Mesendoderm (in vitro differentiated cells): ENCODE measurements around the gene TOMM7.
A peak's percentile ranks its signal among the peaks of the same experiment; 100 is the strongest.

Experiments used
- DNase-seq: peaks from one replicate; pipeline ENCODE4 v3.0.0; 2013
- H2AK5ac ChIP-seq: 2 replicates; pipeline ENCODE4 v1.6.1; 2013; ENCODE audit warnings: low read length, inconsistent platforms
- H2BK120ac ChIP-seq: 2 replicates; pipeline ENCODE4 v1.6.1; 2013; ENCODE audit warnings: low read depth, mild to moderate bottlenecking, low read length, moderate library complexity, mixed read lengths
- H2BK15ac ChIP-seq: replicated peaks from 2 replicates; pipeline ENCODE4 v1.6.1; 2013; ENCODE audit warnings: low read depth, mild to moderate bottlenecking, moderate library complexity
- H2BK5ac ChIP-seq: 2 replicates; pipeline ENCODE4 v1.6.1; 2013; ENCODE audit warnings: low read length, inconsistent platforms
- H3K18ac ChIP-seq: 2 replicates; pipeline ENCODE4 v1.6.1; 2013; ENCODE audit warnings: mild to moderate bottlenecking, low read length, mixed read lengths
- H3K23ac ChIP-seq: one replicate; pipeline ENCODE4 v1.6.1; 2013; ENCODE audit warnings: low read length
- H3K27ac ChIP-seq: 2 replicates; pipeline ENCODE4 v1.5.1; 2013; ENCODE audit warnings: low read depth, mild to moderate bottlenecking, inconsistent platforms, low read length, moderate library complexity
- H3K27me3 ChIP-seq: 2 replicates; pipeline ENCODE4 v1.6.1; 2013; ENCODE audit warnings: low read length, control low read depth, mild to moderate bottlenecking, inconsistent platforms; ENCODE audit not compliant: insufficient read depth, poor library complexity
- H3K36me3 ChIP-seq: 2 replicates; pipeline ENCODE4 v1.6.1; 2013; ENCODE audit warnings: low read length, inconsistent platforms; ENCODE audit not compliant: control insufficient read depth, insufficient read depth
- H3K4ac ChIP-seq: one replicate; pipeline ENCODE4 v1.6.1; 2013; ENCODE audit warnings: low read depth, mild to moderate bottlenecking, low read length, moderate library complexity
- H3K4me1 ChIP-seq: 2 replicates; pipeline ENCODE4 v1.6.1; 2013; ENCODE audit warnings: low read depth, low read length, inconsistent platforms; ENCODE audit not compliant: control insufficient read depth
- H3K4me2 ChIP-seq: 2 replicates; pipeline ENCODE4 v1.6.1; 2013; ENCODE audit warnings: low read length
- H3K4me3 ChIP-seq: 2 replicates; pipeline ENCODE4 v1.5.1; 2013; ENCODE audit warnings: mild to moderate bottlenecking, low read length
- H3K56ac ChIP-seq: one replicate; pipeline ENCODE4 v1.6.1; 2013; ENCODE audit warnings: low read length
- H3K79me1 ChIP-seq: 2 replicates; pipeline ENCODE4 v1.6.1; 2013; ENCODE audit warnings: low read length, inconsistent platforms
- H3K79me2 ChIP-seq: 2 replicates; pipeline ENCODE4 v1.6.1; 2013; ENCODE audit warnings: mild to moderate bottlenecking, low read length; ENCODE audit not compliant: control insufficient read depth, insufficient read depth
- H3K9ac ChIP-seq: 2 replicates; pipeline ENCODE4 v1.6.1; 2013; ENCODE audit warnings: low read length, inconsistent platforms
- H4K5ac ChIP-seq: one replicate; pipeline ENCODE4 v1.6.1; 2013; ENCODE audit warnings: low read length
- H4K8ac ChIP-seq: one replicate; pipeline ENCODE4 v1.6.1; 2013; ENCODE audit warnings: low read depth, mild to moderate bottlenecking, control low read depth, low read length, moderate library complexity
- WGBS: extraction: QIAGEN DNeasy Blood & Tissue Kit; methylation state at CpG from one replicate; pipeline ENCODE4 v1.1.7; 2013; ENCODE audit warnings: low lambda C conversion rate, missing lambda C conversion rate; ENCODE audit not compliant: insufficient coverage; ENCODE audit errors: extremely low coverage; 5-methylcytosine and 5-hydroxymethylcytosine counted together

The TOMM7 gene

DNA sequence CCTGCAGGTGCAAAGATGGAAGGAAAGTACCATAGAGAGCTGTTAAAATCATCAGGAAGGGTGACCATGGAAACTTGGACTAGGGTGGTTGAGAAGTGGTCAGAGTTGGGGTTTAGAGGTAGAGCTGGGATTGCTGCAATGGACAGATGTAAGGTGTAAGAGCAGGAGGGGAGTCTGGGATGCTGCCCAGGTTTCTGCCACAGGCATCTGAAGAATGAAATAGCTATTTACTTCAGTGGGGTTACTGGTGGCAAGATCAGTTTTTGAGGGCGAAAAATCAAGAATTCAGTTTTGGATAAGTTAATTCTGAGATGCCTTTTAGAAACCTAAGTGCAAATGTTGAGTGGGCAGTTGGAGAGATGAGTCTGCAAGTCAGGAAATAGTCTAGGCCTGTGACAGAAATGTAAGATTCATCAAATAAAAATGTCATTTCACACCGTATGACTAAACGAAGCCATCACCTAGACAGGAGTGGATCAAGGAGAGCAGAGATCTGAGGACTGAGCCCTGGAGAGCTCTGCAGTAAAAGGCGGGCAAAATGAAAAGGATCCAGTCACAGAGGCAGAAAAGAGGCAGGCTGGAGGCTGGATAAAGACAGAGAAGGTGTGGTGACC lies 22.7 kb upstream of the TOMM7 start:
- no peak overlapping the region for H3K4ac ChIP-seq

DNA sequence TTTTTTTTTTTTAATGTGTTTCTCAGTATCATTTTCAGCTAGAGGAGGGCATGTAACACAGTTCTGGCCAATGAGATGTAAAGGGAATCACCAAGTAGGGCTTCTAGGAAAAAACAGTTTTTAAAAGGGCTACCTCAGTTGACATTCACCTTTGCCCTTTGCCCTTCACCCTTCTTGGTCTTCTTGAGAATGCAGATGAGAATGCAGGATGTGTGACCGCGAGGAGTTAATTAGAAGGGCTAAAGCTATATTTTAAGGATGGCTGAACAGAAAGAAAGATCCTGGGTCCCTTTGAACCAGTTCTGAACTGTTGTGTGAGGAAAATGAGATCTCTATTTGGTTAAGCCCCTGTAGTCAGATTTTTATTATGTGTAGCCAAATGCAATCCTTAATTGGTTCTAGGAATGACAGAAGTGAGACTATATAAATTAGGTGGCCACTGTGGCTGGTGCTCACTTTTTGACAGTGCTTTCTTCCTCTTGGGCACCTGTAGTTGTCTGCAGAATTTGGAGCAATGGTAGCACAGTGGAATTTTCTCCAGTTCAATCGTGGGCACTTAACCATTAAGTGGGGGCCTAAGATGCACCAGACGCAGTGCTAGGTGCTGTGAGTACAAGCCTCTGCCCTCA lies 21.1 kb upstream of the TOMM7 start:
- WGBS: no CpG with 5 or more reads among the region's 4 CpGs
- H3K56ac ChIP-seq: no peak overlapping the region
- no peak overlapping the region for H4K5ac ChIP-seq
- H4K8ac ChIP-seq: no peak overlapping the region
- no peak overlapping the region for H2BK15ac ChIP-seq
- no peaks in the 10 kb centered on the region for H3K79me1 ChIP-seq
- H3K4me1 ChIP-seq: peaks cover 6% of the 10 kb centered on the region
- no peaks in the 10 kb centered on the region for H3K79me2 ChIP-seq
- H3K4me3 ChIP-seq: no peak overlapping the region
- H3K18ac ChIP-seq: no peak overlapping the region
- no peak overlapping the region for H3K23ac ChIP-seq
- H2BK120ac ChIP-seq: no peak overlapping the region
- no peak overlapping the region for H2BK5ac ChIP-seq
- no peaks in the 10 kb centered on the region for H3K36me3 ChIP-seq
- no peak for DNase-seq
- no peak overlapping the region for H3K4ac ChIP-seq
- no peak overlapping the region for H3K9ac ChIP-seq
- H3K27ac ChIP-seq: no peak overlapping the region
- no peak overlapping the region for H2AK5ac ChIP-seq
- H3K4me2 ChIP-seq: no peak overlapping the region
- H3K27me3 ChIP-seq: no peaks in the 10 kb centered on the region

More for the DNA sequence above, 22.7 kb upstream of the TOMM7 start:
- no peak overlapping the region for H3K4me3 ChIP-seq
- no peak overlapping the region for H3K9ac ChIP-seq
- no peak overlapping the region for H4K8ac ChIP-seq
- H3K79me2 ChIP-seq: no peaks in the 10 kb centered on the region
- no peak overlapping the region for H2BK15ac ChIP-seq
- no peaks in the 10 kb centered on the region for H3K36me3 ChIP-seq
- WGBS: no CpG with 5 or more reads among the region's 4 CpGs
- no peak overlapping the region for H2BK120ac ChIP-seq
- H3K4me2 ChIP-seq: no peak overlapping the region
- no peak overlapping the region for H2BK5ac ChIP-seq
- DNase-seq: no peak
- no peak overlapping the region for H3K18ac ChIP-seq
- H3K23ac ChIP-seq: no peak overlapping the region
- H3K4me1 ChIP-seq: peaks cover 6% of the 10 kb centered on the region
- H3K79me1 ChIP-seq: no peaks in the 10 kb centered on the region
- no peaks in the 10 kb centered on the region for H3K27me3 ChIP-seq
- H4K5ac ChIP-seq: no peak overlapping the region
- no peak overlapping the region for H3K27ac ChIP-seq
- no peak overlapping the region for H2AK5ac ChIP-seq
- H3K56ac ChIP-seq: no peak overlapping the region

DNA sequence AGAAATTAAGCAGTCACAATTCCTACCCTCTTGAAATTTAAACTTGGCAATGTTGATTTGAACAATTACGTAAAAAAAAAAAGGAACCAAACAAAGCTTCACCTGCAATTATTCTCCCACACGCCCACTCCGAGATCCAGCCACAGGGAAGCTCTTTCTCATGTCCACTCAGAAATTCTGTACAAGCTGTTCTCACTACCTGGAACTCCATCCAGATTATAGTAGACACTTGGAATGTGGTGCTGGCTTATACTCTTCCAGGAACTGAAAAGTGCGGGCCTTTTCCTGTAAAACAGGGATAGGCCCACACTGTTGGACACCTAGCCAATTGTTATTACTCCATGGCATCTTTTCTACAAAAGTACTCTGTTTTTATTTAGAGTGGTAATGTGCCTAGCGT lies 20.3 kb upstream of the TOMM7 start:
- Histone ChIP-seq H3K36me3 (no peaks in the 10 kb centered on the region), H3K79me1 (no peaks in the 10 kb centered on the region), H3K4me1 (peaks cover 6% of the 10 kb centered on the region), H3K79me2 (no peaks in the 10 kb centered on the region), H3K9ac (no peak overlapping the region), H2BK15ac (peak overlapping the region; percentile 80), H2AK5ac (peak overlapping the region; percentile 31), H2BK120ac (no peak overlapping the region), H3K56ac (peak overlapping the region; percentile 10), H3K4me2 (no peak overlapping the region), H3K23ac (no peak overlapping the region), H3K27me3 (no peaks in the 10 kb centered on the region), H4K8ac (no peak overlapping the region), H3K4ac (no peak overlapping the region), H2BK5ac (no peak overlapping the region), H4K5ac (no peak overlapping the region), H3K18ac (peak overlapping the region; percentile 32), H3K27ac (no peak overlapping the region), H3K4me3 (no peak overlapping the region)
- no CpG with 5 or more reads among the region's 5 CpGs for WGBS
- DNase-seq: no peak

DNA sequence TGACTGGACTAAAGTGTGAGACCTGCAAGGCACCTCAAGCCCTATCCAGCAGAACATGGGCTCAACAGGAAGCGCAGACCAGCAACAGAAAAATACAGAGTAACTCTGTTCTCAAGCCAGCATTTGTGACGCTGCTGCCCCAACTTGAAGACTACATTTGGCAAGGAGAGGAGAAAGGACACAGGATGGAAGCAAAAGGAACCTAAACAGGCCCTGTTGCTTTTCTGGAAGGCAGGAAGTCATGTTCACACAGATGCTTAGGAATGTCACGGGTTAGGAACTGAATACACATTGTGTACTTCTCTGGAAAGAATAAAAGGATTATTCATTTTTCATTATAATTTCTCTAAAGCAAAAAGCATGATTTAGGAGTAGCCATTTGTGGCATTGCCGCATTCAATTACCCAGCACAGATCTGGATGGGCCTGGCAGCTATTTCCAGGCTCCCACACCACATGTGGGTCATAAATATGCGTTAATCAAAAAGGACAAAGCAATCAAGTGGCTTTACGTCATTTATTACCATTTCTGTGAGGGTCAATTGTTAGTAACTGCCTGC lies 19.8 kb upstream of the TOMM7 start:
- Histone ChIP-seq H4K5ac (no peak overlapping the region), H3K4me3 (no peak overlapping the region), H3K79me2 (no peaks in the 10 kb centered on the region), H2BK15ac (peak overlapping the region; percentile 39), H2BK120ac (no peak overlapping the region), H3K79me1 (no peaks in the 10 kb centered on the region), H2BK5ac (peak overlapping the region; percentile 14), H3K36me3 (no peaks in the 10 kb centered on the region), H3K18ac (peak overlapping the region; percentile 52), H3K4ac (peak overlapping the region; percentile 79), H3K4me2 (no peak overlapping the region), H3K4me1 (peaks cover 6% of the 10 kb centered on the region), H3K9ac (peak overlapping the region; percentile 10), H4K8ac (no peak overlapping the region), H3K27me3 (no peaks in the 10 kb centered on the region), H3K56ac (peak overlapping the region; percentile 39), H2AK5ac (no peak overlapping the region), H3K23ac (no peak overlapping the region), H3K27ac (peak overlapping the region; percentile 33)
- no CpG with 5 or more reads among the region's 6 CpGs for WGBS
- DNase-seq: peak; percentile 78

DNA sequence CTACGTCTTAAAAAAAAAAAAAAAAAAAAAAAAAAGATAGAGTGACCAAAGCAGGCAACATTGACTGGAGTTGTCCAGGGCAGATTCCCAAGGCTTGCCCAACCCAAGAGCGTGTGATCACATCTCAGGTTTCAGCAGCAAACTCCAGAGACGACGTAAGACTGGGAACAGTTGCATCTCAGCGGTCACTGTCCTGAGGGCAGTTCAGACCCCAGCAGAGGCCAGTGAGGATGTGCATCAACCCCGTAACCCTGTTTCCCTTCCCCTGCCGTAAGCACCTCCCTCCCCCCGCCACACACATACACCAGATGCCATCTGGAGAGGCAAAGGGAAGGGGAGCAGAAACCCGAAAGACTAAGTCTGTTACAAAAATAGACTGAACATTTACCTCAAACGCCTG lies 19.3 kb upstream of the TOMM7 start:
- peak overlapping the region; percentile 18 for H3K9ac ChIP-seq
- peak overlapping the region; percentile 14 for H2BK5ac ChIP-seq
- no CpG with 5 or more reads among the region's 10 CpGs for WGBS
- H3K56ac ChIP-seq: peak overlapping the region; percentile 39
- H3K18ac ChIP-seq: peak overlapping the region; percentile 52
- H3K4me1 ChIP-seq: peaks cover 6% of the 10 kb centered on the region
- peak overlapping the region; percentile 79 for H3K4ac ChIP-seq
- H2AK5ac ChIP-seq: no peak overlapping the region
- DNase-seq: peak; percentile 59
- H3K36me3 ChIP-seq: no peaks in the 10 kb centered on the region
- H3K27ac ChIP-seq: peak overlapping the region; percentile 33
- no peak overlapping the region for H4K8ac ChIP-seq
- no peak overlapping the region for H3K4me3 ChIP-seq
- no peaks in the 10 kb centered on the region for H3K79me1 ChIP-seq
- H2BK15ac ChIP-seq: peak overlapping the region; percentile 39
- H3K27me3 ChIP-seq: no peaks in the 10 kb centered on the region
- H3K23ac ChIP-seq: no peak overlapping the region
- H3K79me2 ChIP-seq: no peaks in the 10 kb centered on the region
- H4K5ac ChIP-seq: no peak overlapping the region
- H3K4me2 ChIP-seq: no peak overlapping the region
- H2BK120ac ChIP-seq: no peak overlapping the region
